ENCODE results near the gene GPR78.
A peak's percentile ranks its signal among the peaks of the same experiment; 100 is the strongest.

GPR78 gene

GRCh38 chr4:8606476-8606875, 26.3 kb downstream of the GPR78 start:
- no peak for DNase-seq (ENCODE audit: low spot score)
- TF ChIP-seq CTCF (IDR thresholded peaks at IDR 0.05; ENCODE audit: borderline replicate concordance, control extremely low read depth, extremely low read depth, insufficient read depth, missing control alignments): no peak
- in situ Hi-C loops (cut with MboI; ENCODE audit: low sequenced_read_pairs, unreplicated experiment): loop anchor here (25.0 kb wide), 1 partner anchor 306 kb away; no protein-coding TSS in a partner anchor

GRCh38 chr4:8606966-8607365, 26.8 kb downstream of the GPR78 start:
- DNase-seq (ENCODE audit: low spot score): no peak
- TF ChIP-seq CTCF (IDR thresholded peaks at IDR 0.05; ENCODE audit: borderline replicate concordance, control extremely low read depth, extremely low read depth, insufficient read depth, missing control alignments): no peak
- in situ Hi-C loops (cut with MboI; ENCODE audit: low sequenced_read_pairs, unreplicated experiment): loop anchor here (25.0 kb wide), 1 partner anchor 305 kb away; no protein-coding TSS in a partner anchor

- in situ Hi-C loops (cut with MboI; ENCODE audit: low sequenced_read_pairs, unreplicated experiment): loop anchor here (25.0 kb wide), 1 partner anchor 304 kb away; no protein-coding TSS in a partner anchor
- DNase-seq (ENCODE audit: low spot score): peak; percentile 86
- peak; percentile 91 for TF ChIP-seq CTCF (IDR thresholded peaks at IDR 0.05; ENCODE audit: borderline replicate concordance, control extremely low read depth, extremely low read depth, insufficient read depth, missing control alignments)
Observed at GRCh38 chr4:8607603-8608481, 27.6 kb downstream of the GPR78 start.

GRCh38 chr4:8608714-8609391, 28.7 kb downstream of the GPR78 start:
- TF ChIP-seq CTCF (IDR thresholded peaks at IDR 0.05; ENCODE audit: borderline replicate concordance, control extremely low read depth, extremely low read depth, insufficient read depth, missing control alignments): no peak
- no peak for DNase-seq (ENCODE audit: low spot score)
- in situ Hi-C loops (cut with MboI; ENCODE audit: low sequenced_read_pairs, unreplicated experiment): loop anchor here (25.0 kb wide), 1 partner anchor 303 kb away; no protein-coding TSS in a partner anchor

GRCh38 chr4:8609406-8609805, 29.2 kb downstream of the GPR78 start:
- no peak for DNase-seq (ENCODE audit: low spot score)
- in situ Hi-C loops (cut with MboI; ENCODE audit: low sequenced_read_pairs, unreplicated experiment): loop anchor here (25.0 kb wide), 1 partner anchor 303 kb away; no protein-coding TSS in a partner anchor
- no peak for TF ChIP-seq CTCF (IDR thresholded peaks at IDR 0.05; ENCODE audit: borderline replicate concordance, control extremely low read depth, extremely low read depth, insufficient read depth, missing control alignments)

- in situ Hi-C loops (cut with MboI; ENCODE audit: low sequenced_read_pairs, unreplicated experiment): loop anchor here (25.0 kb wide), 1 partner anchor 302 kb away; no protein-coding TSS in a partner anchor
- DNase-seq (ENCODE audit: low spot score): no peak
- TF ChIP-seq CTCF (IDR thresholded peaks at IDR 0.05; ENCODE audit: borderline replicate concordance, control extremely low read depth, extremely low read depth, insufficient read depth, missing control alignments): no peak
Observed at GRCh38 chr4:8609824-8610350, 29.7 kb downstream of the GPR78 start.
